ENCODE data around the gene SMARCD1.

Gene SMARCD1

DNA sequence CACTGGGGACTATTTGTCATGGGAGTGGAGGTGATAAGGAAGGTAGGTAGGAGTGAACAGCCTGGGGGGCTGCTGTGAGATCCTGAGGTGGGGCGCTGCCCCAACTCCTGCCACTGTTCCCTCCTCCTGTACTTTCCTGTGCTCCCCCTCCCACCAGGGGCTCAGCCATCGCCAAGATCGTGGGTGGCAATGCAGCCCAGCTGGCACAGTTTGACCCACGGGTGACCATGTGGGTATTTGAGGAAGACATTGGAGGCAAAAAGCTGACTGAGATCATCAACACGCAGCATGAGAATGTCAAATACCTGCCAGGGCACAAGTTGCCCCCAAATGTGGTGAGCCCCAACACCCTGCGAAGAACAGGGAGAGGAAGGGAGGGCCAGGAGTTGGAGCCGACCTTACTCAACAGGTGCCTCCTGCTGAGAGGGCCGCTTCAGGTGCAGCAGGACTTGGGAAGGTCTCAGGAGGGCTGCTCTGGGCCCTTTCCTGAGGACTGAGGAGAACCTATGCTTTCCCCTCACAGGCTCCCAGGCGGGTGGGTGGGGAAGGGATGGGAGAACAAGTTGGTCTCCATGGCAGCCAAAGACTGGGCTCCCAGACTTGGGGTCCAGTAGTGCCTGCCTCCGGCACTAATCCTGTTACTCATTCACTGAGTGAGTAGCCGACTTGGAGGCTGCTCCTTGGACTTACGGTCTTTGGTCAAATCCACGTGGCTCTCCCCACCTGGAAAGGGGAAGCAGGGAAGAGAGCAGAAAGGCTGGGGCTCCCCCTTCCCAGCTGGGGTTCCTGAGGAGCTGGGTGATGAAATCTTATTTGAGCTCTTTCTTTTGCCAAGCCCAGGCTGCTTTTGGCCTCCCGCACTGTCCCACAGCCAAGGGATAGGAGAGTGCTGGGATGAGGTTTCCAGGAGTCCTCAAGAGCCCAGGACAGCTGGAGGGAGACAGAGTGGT is 19.6 kb downstream of the SMARCD1 start:
- no peak for DNase-seq

GRCh38 chr12:50105913-50106450 is 20.8 kb downstream of the SMARCD1 start:
- DNase-seq = no peak

DNA sequence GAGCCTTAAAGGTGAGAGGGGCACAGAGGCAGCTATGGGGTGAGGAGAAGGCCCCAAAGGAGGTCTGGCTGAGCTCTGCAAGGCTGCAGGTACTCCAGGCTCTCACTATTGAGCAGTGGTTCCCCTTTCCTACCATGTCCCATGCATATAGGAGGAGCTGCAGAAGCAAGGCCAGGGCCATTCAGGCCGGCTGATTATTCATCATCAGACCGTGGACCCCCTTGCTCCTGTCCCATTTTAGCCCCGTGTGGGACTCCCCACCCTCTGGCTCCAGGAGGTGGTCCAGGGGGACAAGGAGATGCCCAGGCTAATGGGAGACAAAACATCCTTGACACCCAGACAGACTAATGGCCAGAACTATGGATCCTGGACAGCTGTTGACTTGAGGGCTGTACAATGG is 21.8 kb downstream of the SMARCD1 start:
- DNase-seq = no peak

- DNase-seq = no peak
Observed at GRCh38 chr12:50107416-50108268, 22.5 kb downstream of the SMARCD1 start.

DNA sequence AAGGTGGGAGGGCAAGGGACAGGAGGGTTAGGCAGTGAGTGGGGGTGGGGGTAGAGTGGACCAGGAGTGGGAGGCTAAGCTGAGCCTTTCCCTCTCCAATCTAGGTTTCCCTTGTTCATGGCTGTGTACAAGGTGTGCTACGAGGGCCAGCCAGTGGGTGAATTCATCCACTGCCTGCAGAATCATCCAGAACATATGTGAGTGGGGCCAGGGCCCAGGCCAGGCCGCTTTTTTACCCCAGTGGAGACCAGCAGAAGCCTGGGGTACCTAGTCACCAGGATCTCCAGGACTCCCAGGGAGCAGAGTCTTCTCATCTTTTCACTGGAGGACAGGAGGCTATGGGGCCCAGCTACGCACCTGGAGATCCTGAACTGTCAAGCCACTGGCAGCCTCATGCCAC is 24.2 kb downstream of the SMARCD1 start:
- DNase-seq = no peak

DNA sequence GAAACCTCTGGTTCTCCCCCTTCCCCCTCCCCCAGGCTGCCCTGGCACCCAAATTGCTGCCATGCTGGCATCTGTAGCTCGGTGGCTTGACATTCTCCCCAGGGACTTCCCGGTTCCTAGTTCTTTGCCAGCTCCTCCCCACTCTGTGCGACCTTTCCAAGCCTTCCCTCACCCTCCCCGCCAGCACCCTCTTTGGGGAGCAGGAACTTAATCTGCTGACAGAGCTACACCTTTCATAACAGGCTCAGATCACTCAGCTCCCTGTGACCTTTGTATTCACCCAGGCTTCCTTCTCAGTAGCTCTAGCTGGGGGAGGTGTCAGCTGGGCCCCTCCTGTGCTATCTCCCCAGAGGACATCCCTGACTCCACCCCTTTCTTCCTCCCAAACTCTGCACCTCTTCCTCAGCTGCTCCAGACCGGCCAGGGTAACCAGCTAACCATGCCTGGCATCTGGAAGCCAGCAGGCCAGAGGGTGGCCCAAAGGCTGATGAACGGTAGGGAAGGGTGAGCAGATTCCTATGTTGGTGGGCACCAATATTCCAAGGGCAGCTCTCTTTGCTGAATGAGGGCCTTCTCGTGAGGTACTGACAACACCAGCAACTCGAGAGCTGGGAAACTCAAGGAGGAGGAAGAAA is 25.1 kb downstream of the SMARCD1 start:
- peak; percentile 78 for DNase-seq

DNA sequence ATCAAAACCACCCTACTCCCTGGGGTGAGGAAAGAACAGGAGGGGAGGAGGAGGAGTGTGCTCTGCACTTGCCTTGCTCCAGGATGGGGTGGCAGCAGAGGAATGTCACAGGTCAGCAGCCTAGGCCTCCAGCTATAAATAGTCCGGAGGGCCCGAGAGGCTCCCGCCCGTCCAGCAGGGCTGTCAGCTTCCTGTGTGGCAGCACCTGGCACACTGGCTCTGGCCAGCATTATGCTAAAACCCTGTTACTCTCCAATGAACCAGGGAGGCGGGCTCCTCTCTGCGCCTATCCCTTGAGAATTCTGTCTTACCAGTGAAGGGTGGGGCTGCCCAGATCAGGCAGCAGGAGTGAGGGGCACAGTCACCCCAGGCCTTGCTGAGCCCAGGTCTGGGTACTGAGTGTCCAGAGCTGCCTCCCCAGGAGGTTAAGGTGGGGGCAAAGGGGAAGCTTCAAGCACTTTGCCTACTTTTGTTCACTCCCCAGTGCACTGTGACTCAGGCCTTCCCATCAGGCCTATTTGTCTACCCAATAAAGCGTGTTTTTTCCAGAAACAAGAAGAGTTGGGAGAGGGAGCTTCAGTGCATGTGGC is 25.7 kb downstream of the SMARCD1 start:
- peak; percentile 41 for DNase-seq

DNA sequence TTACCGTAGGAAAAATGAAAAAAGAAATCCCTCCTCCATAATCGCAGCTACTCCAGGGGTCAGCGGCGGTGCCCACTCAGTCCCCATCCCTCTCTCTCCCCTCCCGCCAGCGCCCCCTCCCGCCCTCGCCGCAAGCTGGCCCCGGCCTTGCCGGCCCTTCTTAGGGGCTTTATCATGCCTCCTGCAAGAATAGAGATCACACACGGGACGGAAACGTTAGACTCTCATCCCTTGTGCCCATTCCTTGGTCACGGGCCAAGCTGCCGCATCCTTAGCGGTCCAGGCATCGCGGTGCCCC is 26.2 kb downstream of the SMARCD1 start:
- no peak for DNase-seq

DNA sequence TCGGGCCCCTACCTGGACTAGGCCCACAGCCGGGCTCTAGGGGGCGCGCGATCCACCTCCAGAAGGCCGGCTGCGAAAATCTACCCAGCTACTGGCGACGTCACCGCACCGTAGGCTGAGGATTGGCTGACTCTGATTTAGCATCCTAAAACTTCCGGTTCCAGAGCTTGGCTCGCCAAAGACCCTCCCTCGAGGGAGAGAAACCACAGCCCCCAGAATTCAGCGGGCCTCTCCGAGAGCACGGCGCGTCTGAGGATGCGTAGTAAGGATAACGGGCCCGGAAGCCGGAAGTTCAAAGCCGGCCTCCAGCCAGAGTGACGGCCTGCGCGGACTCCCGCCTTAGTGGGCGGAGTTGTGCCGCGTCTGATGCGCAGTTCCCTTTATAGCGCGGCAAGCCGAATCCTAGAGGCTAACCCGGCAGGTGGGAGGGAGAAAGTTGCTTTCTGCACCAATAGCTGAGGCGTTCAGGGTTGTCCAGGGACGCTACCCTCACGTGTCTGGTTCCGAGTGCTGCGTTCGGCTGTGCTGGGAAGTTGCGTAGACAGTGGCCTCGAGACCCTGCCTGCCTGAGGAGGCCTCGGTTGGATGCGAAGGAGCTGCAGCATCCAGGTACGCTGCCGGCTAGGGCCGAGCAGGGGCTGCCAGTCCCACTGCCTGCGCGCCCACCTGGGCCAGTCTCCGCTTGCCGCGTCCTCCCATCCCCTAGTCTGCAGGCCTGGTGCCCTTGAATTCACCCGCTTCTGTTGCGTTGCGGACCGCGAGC is 26.7 kb downstream of the SMARCD1 start, which contains the start of gene COX14:
Gene COX14, plus strand, starts transcription at position 544 of the 763 bp plus-strand sequence. CDS start 7,808 bp downstream, outside the sequence.
- DNase-seq = peak; percentile 99

- no peak for DNase-seq
Observed at GRCh38 chr12:50112456-50113218, 27.5 kb downstream of the SMARCD1 start.

DNA sequence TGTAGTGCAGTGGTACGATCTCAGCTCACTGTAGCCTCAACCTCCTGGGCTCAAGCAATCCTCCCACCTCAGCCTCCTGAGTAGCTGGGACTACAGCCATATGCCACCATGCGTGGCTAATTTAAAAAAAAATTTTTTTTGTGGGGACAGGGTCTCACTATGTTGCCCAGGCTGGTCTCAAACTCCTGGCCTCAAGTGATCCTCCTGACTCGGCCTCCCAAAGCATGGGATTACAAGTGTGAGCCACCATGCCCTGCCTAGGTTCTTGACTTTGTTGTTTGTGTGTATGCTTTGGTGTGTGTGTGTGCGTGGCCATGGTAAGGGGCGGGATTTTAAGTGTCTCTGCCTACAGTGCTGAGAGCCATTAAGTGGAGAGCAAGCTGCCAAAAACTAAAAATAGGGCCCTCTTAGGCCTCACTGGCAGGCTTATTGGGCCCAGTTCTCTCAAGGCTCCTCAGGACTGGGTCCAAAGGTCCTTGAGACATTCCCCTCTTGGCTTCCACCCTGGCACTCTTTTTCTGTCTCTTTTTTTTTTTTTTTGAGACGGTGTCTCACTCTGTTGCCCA is 32.0 kb downstream of the SMARCD1 start:
- DNase-seq = no peak

GRCh38 chr12:50119387-50119786 is 34.2 kb downstream of the SMARCD1 start:
- no peak for DNase-seq

DNA sequence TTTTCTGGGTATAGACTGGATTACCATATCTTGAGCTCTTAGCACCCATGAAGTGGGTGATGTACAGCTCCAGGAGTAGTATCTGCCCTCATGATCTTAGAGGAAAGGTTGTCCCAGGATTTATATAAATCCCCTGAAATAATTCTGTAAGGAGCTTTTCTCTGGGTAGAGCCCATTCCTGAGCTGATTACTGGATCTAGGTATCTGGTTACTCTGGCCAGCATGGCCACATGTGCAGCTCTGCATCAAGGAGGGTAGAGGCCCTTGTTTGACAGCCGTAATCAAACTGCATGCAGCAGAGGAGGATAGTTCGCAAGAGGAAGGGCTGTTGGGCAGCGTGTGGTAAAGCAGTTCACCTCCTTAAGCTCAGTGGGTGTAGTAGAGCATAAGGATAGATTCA is 35.4 kb downstream of the SMARCD1 start:
- no peak for DNase-seq

DNA sequence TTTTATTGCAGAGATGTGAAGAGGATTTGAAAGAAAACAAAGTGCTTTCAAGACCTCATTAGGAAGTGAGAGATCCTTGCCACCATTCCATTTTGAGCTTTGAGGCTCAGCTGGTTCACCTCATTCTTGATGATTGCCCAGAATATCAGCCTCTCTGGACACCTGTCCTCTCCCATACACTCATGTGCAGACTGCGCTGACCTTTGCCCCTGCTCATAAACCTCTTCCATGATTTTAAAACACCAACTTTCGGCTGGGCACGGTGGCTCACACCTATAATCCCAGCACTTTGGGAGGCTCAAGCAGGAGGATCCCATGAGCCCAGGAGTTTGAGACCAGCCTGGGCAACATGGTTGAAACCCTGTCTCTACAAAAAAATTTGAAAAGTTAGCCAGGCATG is 35.8 kb downstream of the SMARCD1 start:
- DNase-seq = no peak

GRCh38 chr12:50121641-50122040 is 36.5 kb downstream of the SMARCD1 start:
- no peak for DNase-seq

- DNase-seq = no peak
Observed at GRCh38 chr12:50123203-50123602, 38.1 kb downstream of the SMARCD1 start.

GRCh38 chr12:50127546-50127945 is 42.4 kb downstream of the SMARCD1 start:
- no peak for DNase-seq

GRCh38 chr12:50129290-50129689 is 44.1 kb downstream of the SMARCD1 start:
- no peak for DNase-seq

- peak; percentile 45 for DNase-seq
Observed at GRCh38 chr12:50132505-50133135, 47.5 kb downstream of the SMARCD1 start.

DNA sequence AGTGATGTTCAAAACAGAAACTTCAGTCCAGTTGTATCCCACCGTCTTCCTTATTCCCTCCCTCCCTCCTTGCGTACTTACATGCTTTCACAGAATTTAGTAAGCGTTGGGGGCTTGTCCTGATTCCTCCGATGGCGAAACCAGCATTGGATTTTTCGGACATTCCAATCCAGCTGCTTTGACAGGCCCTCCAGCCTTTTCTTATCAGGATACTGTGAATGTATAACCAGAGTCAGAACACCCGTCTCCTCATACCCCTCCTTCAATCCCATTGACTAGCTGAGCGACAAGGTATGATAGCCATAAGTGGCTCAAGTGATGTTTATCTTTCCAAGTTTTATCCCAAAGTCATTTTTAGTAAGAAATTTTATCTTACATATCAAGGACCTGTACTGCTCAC is 57.9 kb downstream of the SMARCD1 start:
- no peak for DNase-seq

Data from NCI-H2171 (cell line).